ENCODE measurements around the gene POLR3GL. TPM values are rescaled to one million over a fixed set of nuclear protein-coding genes. Genes with fewer than 3 reads are reported as not detected.

POLR3GL gene
- total RNA-seq, 3 donors from 2014 or later, result 18.0 to 32.8 (median 18.1) TPM

- Histone ChIP-seq H3K27me3 (no peaks in the 10 kb centered on the region), H3K36me3 (peaks cover 19% of the 10 kb centered on the region), H3K27ac (peak overlapping the region; percentile 95 to 96), H3K9me3 (no peaks in the 10 kb centered on the region), H3K4me3 (peak overlapping the region; percentile 71 to 81 (median 76)), H3K4me1 (peaks cover 0 to 3% of the 10 kb centered on the region in 2 donors)
- no peak for DNase-seq (ENCODE audit: low spot score in 2 of 2)
- intact Hi-C loops (cut with DNase I; ENCODE audit: low total_unique reads), result no loop called here
- TF ChIP-seq POLR2A (IDR thresholded peaks at IDR 0.05), result no peak
- TF ChIP-seq POLR2AphosphoS5 (IDR thresholded peaks at IDR 0.05), result peak in 2 of 3 donors; percentile 74 to 75
Observed at GRCh38 chr1:145992502-145992936, 28.0 kb downstream of the POLR3GL start.

- peaks cover 19% of the 10 kb centered on the region for H3K36me3 ChIP-seq
- no peaks in the 10 kb centered on the region for H3K9me3 ChIP-seq
- no peaks in the 10 kb centered on the region for H3K27me3 ChIP-seq
- DNase-seq (ENCODE audit: low spot score in 2 of 2), result no peak
- peak overlapping the region; percentile 95 to 96 for H3K27ac ChIP-seq
- TF ChIP-seq POLR2AphosphoS5 (IDR thresholded peaks at IDR 0.05) (no peak), CTCF (IDR thresholded peaks at IDR 0.05) (no peak), POLR2A (IDR thresholded peaks at IDR 0.05) (peak; percentile 12)
- peaks cover 0 to 2% of the 10 kb centered on the region in 2 donors for H3K4me1 ChIP-seq
- H3K4me3 ChIP-seq, result peak overlapping the region; percentile 71 to 81 (median 76)
- intact Hi-C loops (cut with DNase I; ENCODE audit: low total_unique reads), result no loop called here
Observed at GRCh38 chr1:145992958-145993617, 28.6 kb downstream of the POLR3GL start.

GRCh38 chr1:145993618-145994390, 29.3 kb downstream of the POLR3GL start:
- H3K27me3 ChIP-seq, result no peaks in the 10 kb centered on the region
- H3K4me3 ChIP-seq, result peak overlapping the region; percentile 71 to 81 (median 76)
- intact Hi-C loops (cut with DNase I; ENCODE audit: low total_unique reads), result no loop called here
- peaks cover 2 to 7% of the 10 kb centered on the region in 2 donors for H3K4me1 ChIP-seq
- TF ChIP-seq POLR2A (IDR thresholded peaks at IDR 0.05) (no peak), CTCF (IDR thresholded peaks at IDR 0.05) (no peak), POLR2AphosphoS5 (IDR thresholded peaks at IDR 0.05) (peak in 2 of 3 donors; percentile 13 to 64)
- no peaks in the 10 kb centered on the region for H3K9me3 ChIP-seq
- DNase-seq (ENCODE audit: low spot score in 2 of 2), result no peak
- H3K27ac ChIP-seq, result peak overlapping the region; percentile 95 to 96
- peaks cover 19% of the 10 kb centered on the region for H3K36me3 ChIP-seq

GRCh38 chr1:145994391-145995120, 30.1 kb downstream of the POLR3GL start:
- intact Hi-C loops (cut with DNase I; ENCODE audit: low total_unique reads), result no loop called here
- TF ChIP-seq POLR2AphosphoS5 (IDR thresholded peaks at IDR 0.05), result peak; percentile 67 to 87 (median 71)
- no peak for TF ChIP-seq CTCF (IDR thresholded peaks at IDR 0.05)
- H3K27me3 ChIP-seq, result no peaks in the 10 kb centered on the region
- no peaks in the 10 kb centered on the region for H3K9me3 ChIP-seq
- H3K4me3 ChIP-seq, result peak overlapping the region; percentile 71 to 81 (median 76)
- H3K27ac ChIP-seq, result peak overlapping the region; percentile 95 to 96
- H3K4me1 ChIP-seq, result peaks cover 2 to 9% of the 10 kb centered on the region in 2 donors
- H3K36me3 ChIP-seq, result peaks cover 19% of the 10 kb centered on the region
- no peak for DNase-seq (ENCODE audit: low spot score in 2 of 2)

- H3K4me3 ChIP-seq, result peak overlapping the region; percentile 71 to 81 (median 76)
- peaks cover 19% of the 10 kb centered on the region for H3K36me3 ChIP-seq
- DNase-seq (ENCODE audit: low spot score in 2 of 2), result no peak
- H3K4me1 ChIP-seq, result peaks cover 0 to 9% of the 10 kb centered on the region in 2 donors
- TF ChIP-seq POLR2A (IDR thresholded peaks at IDR 0.05) (no peak), CTCF (IDR thresholded peaks at IDR 0.05) (peak in 1 of 3 donors; percentile 4), POLR2AphosphoS5 (IDR thresholded peaks at IDR 0.05) (no peak)
- intact Hi-C loops (cut with DNase I; ENCODE audit: low total_unique reads), result no loop called here
- no peaks in the 10 kb centered on the region for H3K27me3 ChIP-seq
- peak overlapping the region; percentile 95 to 96 for H3K27ac ChIP-seq
- no peaks in the 10 kb centered on the region for H3K9me3 ChIP-seq
Observed at GRCh38 chr1:145995148-145995881, 30.8 kb downstream of the POLR3GL start.

Data from breast epithelium (tissue), 4 donors.